ENCODE measurements around the gene MED17.

GRCh38 chr11:93842461-93842860 is 58.4 kb downstream of the MED17 start:
- TF ChIP-seq CTCF (IDR thresholded peaks at IDR 0.05) (no peak), POLR2A (IDR thresholded peaks at IDR 0.05) (no peak)

Data from right lobe of liver (tissue), 4 donors.